HG03175 (cell line): ENCODE data around the gene MKLN1.
"Not testable (repeated sequence)": the region's sequence is repeated elsewhere in the genome, so short reads cannot be mapped to it uniquely, and the experiment has no call there.

Source experiments
- ATAC-seq: cut with Tn5 transposase; IDR thresholded peaks from one replicate; pipeline ENCODE4 v1.9.1; 2021; ENCODE audit warnings: mild to moderate bottlenecking, moderate library complexity; ENCODE audit not compliant: unreplicated experiment

MKLN1 gene

DNA sequence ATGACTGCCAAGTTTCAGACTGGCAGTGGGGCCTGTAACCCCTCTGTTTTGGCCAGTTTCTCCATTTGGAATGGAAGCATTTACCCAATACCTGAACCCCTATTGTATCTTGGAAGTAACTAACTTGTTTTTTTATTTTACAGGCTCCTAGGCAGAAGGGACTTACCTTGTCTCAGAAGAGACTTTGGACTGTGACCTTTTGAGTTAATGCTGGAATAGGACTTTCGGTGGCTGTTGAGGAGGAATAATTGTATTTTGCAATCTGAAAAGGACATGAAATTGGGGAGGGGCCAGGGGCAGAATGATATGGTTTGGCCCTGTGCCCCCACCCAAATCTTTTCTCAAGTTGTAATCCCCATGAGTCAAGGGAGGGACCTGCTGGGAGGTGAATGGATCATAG lies 20.0 kb upstream of the MKLN1 start:
- ATAC-seq: no peak

DNA sequence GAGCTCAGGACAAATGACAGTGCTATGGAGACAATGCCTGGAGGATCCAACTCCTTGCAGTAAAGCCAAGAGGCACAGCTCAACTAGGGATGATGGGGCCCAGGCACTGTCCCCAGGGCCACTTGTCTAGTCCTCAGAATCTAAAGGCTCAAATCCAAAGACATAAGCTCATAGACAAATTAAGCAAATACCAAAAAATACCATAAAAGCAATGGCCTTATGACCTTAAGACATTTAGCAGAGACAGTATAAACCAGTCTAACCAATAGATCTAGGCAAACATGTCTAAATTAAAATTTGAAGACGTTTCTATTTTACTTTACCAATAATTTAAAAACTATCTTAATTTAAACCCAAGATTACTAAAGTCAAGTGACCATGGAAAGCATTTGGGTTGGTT lies 14.8 kb upstream of the MKLN1 start:
- ATAC-seq: no peak

- ATAC-seq: no peak
Observed at GRCh38 chr7:131320603-131321002, 7.1 kb upstream of the MKLN1 start.

GRCh38 chr7:131321656-131322055 lies 6.0 kb upstream of the MKLN1 start:
- ATAC-seq: no peak

- no peak for ATAC-seq
Observed at GRCh38 chr7:131322061-131322460, 5.6 kb upstream of the MKLN1 start.

GRCh38 chr7:131322861-131323260 lies 4.8 kb upstream of the MKLN1 start:
- no peak for ATAC-seq

DNA sequence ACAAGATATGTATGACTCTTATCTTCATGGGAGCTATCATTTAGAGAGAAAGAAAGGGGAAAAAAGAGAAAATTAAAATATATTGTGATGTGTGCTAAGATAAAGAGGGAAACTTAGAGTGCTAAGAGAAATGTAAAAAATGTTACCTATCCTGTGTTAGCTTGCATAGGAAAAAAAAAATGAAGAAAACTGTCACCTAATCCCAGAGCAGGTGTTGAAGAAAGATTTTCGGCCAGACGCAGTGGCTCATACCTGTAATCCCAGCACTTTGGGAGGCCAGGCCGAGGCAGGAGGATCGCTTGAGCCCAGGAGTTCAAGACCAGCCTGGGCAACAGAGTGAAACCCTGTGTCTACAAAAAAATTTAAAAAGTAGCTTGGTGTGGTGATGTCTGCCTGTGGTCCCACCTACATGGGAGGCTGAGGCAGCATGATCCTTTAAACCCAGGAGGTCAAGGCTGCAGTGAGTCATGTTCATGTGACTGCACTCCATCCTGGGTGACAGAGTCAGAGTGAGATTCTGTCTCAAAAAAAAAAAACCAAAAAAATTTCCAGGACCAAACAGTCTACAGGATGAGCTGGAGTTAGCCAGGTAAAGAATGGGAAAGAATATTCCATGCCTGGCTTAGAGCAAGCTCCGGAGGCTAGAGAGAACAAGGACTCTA lies 2.4 kb upstream of the MKLN1 start:
- ATAC-seq: no peak

GRCh38 chr7:131326576-131326975 lies 1.1 kb upstream of the MKLN1 start:
- ATAC-seq: no peak

DNA sequence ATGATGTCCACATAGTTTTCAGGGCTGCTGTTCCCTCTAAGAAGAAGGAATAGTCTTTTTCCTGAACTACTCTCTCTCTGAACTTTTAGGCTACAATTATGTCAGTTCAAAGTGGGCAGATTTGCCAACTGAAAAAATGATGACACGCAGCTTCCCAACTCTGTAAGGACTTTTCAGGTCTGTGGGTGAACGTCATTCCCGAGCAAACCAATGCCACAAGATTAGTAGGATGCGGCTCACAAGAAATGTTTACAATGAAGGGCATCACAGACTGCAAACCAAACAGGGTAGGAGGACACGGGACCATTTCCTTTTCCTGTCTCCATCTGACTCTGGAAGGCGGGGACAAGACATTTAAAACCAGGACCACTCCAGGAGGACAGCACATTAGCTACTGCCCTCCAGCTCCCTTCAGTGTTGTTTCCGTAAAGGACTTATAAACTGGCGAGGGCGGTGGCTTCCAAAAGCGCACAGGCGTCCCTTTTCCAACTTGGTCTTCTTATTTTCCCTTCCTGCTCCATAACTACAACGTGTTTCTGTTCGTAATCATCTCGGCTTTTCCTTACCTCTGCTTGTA lies 539 bp upstream of the MKLN1 start:
- ATAC-seq: peak; percentile 10

DNA sequence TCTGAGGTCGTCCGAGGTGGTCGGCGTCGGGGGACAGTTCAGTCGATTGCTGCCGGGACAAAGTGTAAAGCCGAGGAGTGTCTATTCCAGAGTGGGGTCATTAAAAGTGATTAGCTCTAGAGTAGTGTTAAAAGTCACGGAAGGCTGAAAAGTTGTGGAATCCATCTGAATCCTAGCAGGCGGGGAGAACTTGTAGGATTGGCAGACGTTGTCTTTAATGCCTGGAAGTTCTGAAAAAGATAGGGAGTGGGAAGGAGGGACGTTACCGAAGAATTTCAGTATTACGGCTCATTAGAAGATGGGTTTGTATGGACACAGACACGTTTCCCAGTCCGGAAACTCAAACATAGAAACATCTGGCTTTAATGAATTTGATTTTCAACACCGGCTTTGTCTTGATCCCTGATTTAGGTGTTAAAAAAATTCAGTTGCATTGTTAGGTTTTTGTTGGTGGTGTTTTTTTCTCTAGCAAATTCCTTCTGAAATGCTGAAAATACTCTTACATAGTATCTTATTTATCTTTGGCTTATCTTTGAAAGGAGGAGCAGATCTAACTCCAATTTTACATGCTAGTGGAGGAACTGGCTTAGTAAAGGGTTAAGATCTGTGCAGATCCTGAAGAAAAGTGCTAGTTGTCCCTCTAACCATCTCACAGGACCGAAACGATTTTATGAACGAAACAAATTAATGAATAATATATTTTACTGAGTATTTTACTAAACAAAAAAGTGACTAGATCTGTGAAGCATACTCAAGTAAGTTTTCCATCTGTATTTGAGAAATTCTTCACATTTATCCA lies 900 bp downstream of the MKLN1 start:
- ATAC-seq: no peak

GRCh38 chr7:131329176-131329570 lies 1.5 kb downstream of the MKLN1 start:
- ATAC-seq: no peak

GRCh38 chr7:131330299-131330698 lies 2.6 kb downstream of the MKLN1 start:
- no peak for ATAC-seq

DNA sequence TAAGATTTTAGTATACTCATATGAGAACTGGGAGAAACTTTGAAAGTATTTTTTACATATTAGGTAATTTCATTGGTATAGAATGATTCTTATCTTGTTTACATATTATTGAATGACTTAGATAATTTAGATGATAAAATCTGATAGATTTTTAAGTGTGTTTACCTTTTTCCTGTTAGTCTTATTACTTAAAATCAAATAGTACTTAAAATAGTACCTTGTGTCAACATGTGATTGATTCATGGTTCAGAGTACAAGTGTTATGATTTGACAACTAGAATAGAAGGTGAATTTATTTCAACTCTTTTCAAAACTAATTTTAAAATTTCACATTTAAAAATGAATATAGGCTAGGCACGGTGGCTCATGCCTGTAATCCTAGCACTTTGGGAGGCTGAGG lies 4.1 kb downstream of the MKLN1 start:
- no peak for ATAC-seq

DNA sequence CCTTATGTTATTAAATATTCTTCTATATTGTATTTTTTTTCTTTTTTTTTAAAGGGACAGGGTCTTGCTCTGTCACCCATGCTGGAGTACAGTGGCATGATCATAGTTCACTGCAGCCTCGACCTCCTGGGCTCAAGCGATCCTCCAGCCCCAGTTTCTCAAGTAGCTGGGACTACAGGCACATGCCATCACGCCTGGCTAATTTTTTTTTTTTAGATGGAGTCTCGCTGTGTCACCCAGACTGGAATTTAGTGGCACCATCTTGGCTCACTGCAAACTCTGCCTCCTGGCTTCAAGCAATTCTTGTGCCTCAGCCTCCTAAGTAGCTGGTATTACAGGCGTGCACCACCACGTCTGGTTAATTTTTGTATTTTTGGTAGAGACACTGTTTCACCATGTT lies 5.1 kb downstream of the MKLN1 start:
- not testable (repeated sequence) for ATAC-seq

- ATAC-seq: no peak
Observed at GRCh38 chr7:131335639-131336381, 8.1 kb downstream of the MKLN1 start.

- no peak for ATAC-seq
Observed at GRCh38 chr7:131336956-131337355, 9.3 kb downstream of the MKLN1 start.

- no peak for ATAC-seq
Observed at GRCh38 chr7:131338173-131338572, 10.5 kb downstream of the MKLN1 start.

- ATAC-seq: no peak
Observed at GRCh38 chr7:131338691-131339390, 11.2 kb downstream of the MKLN1 start.

DNA sequence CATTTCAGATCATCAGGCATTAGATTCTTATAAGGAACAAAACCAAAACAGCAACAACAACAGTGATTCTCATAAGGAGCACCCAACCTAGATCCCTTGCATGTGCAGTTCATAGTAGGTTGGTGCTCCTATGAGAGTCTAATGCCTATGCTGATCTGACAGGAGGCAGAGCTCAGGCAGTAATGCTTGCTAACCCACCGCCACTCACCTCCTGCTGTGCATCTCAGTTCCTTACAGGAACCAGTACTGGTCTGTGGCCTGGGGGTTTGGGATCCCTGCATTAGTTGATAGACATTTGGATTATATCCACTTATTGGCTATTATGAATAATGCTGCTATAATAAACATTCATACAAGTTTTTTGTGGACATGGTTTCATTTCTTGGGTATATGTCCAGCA lies 14.0 kb downstream of the MKLN1 start:
- no peak for ATAC-seq

- no peak for ATAC-seq
Observed at GRCh38 chr7:131342864-131343442, 15.3 kb downstream of the MKLN1 start.
